CD8-positive, alpha-beta memory T cell (primary cell): ENCODE measurements around the gene ADGRG3. TPM values are rescaled to one million over a fixed set of nuclear protein-coding genes. Genes with fewer than 3 reads are reported as not detected.

Source experiments
- CTCF ChIA-PET: fragments of 350-600 bp; sonication (Branson Sonifier 250); formaldehyde crosslinking; loops from one replicate; lab custom pipeline; 2021; ENCODE audit warnings: antibody characterized with exemption; lab: Charles Lee
- POLR2A ChIA-PET: fragments of 350-600 bp; sonication (Branson Sonifier 250); formaldehyde crosslinking; loops from one replicate; lab custom pipeline; 2021; ENCODE audit warnings: antibody characterized with exemption; lab: Charles Lee
- DNase-seq, 5 donors: peaks; one replicate each; pipeline versions ENCODE4 v3.0.0 to v3.0.0-alpha.2; 2020 to 2022; ENCODE audit warnings: mixed read lengths in 1 of 5
- H3K27ac ChIP-seq: one replicate; pipeline ENCODE4 v1.7.0; 2013; ENCODE audit warnings: low read depth, mild to moderate bottlenecking, low read length, moderate library complexity
- H3K27me3 ChIP-seq: 2 replicates; pipeline ENCODE4 v1.7.0; 2013; ENCODE audit warnings: low read length, mild to moderate bottlenecking; ENCODE audit not compliant: insufficient read depth, poor library complexity, severe bottlenecking
- H3K36me3 ChIP-seq: 2 replicates; pipeline ENCODE4 v1.7.0; 2013; ENCODE audit warnings: mild to moderate bottlenecking, low read length, moderate library complexity; ENCODE audit not compliant: insufficient read depth
- H3K4me1 ChIP-seq: 2 replicates; pipeline ENCODE4 v1.7.0; 2013; ENCODE audit warnings: mild to moderate bottlenecking, low read length, moderate library complexity; ENCODE audit not compliant: insufficient read depth
- H3K4me3 ChIP-seq: 2 replicates; pipeline ENCODE4 v1.7.0; 2013; ENCODE audit warnings: mild to moderate bottlenecking, low read length
- H3K9me3 ChIP-seq: 2 replicates; pipeline ENCODE4 v1.7.0; 2013; ENCODE audit warnings: mild to moderate bottlenecking, low read length
- H3K27ac Mint-ChIP-seq, 8 donors: one replicate each; pipeline ENCODE4 v1.8.0; 2020 to 2021; ENCODE audit warnings: mixed read lengths in 8 of 8, mild to moderate bottlenecking in 6 of 8, inconsistent platforms in 3 of 8, moderate library complexity in 3 of 8
- H3K27me3 Mint-ChIP-seq, 2 donors: one replicate each; pipeline ENCODE4 v1.8.0; 2020 to 2021; ENCODE audit warnings: mixed read lengths in 2 of 2, mild to moderate bottlenecking in 1 of 2, moderate library complexity in 1 of 2
- H3K36me3 Mint-ChIP-seq, 3 donors: one replicate each; pipeline ENCODE4 v1.8.0; 2020 to 2021; ENCODE audit warnings: mixed read lengths in 3 of 3, inconsistent platforms in 1 of 3, mild to moderate bottlenecking in 1 of 3
- H3K4me1 Mint-ChIP-seq, 3 donors: one replicate each; pipeline ENCODE4 v1.8.0; 2020 to 2021; ENCODE audit warnings: mixed read lengths in 3 of 3, inconsistent platforms in 1 of 3, mild to moderate bottlenecking in 1 of 3
- H3K4me3 Mint-ChIP-seq, 7 donors: one replicate each; pipeline ENCODE4 v1.8.0; 2020 to 2021; ENCODE audit warnings: mixed read lengths in 7 of 7, mild to moderate bottlenecking in 6 of 7, moderate library complexity in 4 of 7, inconsistent platforms in 2 of 7
- H3K9me3 Mint-ChIP-seq, 5 donors: one replicate each; pipeline ENCODE4 v1.8.0; 2020 to 2022; ENCODE audit warnings: mixed read lengths in 5 of 5, mild to moderate bottlenecking in 3 of 5, moderate library complexity in 2 of 5, inconsistent platforms in 1 of 5
- polyA plus RNA-seq: library from polyadenylated mRNA; unstranded; fragments of 300-500 nt; fragmentation: Illumina TruSeq; gene quantifications from one replicate; pipeline ENCODE4 v1.2.3, GENCODE V29; 2021
- total RNA-seq, 2 experiments: library from RNA; stranded (reverse); gene quantifications; one replicate each; pipeline ENCODE4 v1.2.3, GENCODE V29; 2021

The ADGRG3 gene
- total and polyA plus RNA-seq, 3 experiments from 2014 or later: not detected

GRCh38 chr16:57658130-57658877 is 9.8 kb upstream of the ADGRG3 start:
- Histone ChIP-seq H3K36me3 (no peaks in the 10 kb centered on the region), H3K27ac (no peak overlapping the region), H3K4me1 (peaks cover 14% of the 10 kb centered on the region), H3K27me3 (no peaks in the 10 kb centered on the region), H3K9me3 (no peaks in the 10 kb centered on the region), H3K4me3 (no peak overlapping the region)
- ChIA-PET CTCF (interaction anchor here (1.2 kb wide), 1 partner anchor 9 kb away, joined by 4 read pairs; no protein-coding TSS in a partner anchor), POLR2A (no interaction called here)
- DNase-seq: no peak
- Mint-ChIP-seq H3K27ac (peak overlapping the region in 5 of 8 donors; percentile 53 to 94 (median 86)), H3K4me3 (peak overlapping the region in 1 of 7 donors; percentile 2), H3K9me3 (no peaks in the 10 kb centered on the region), H3K27me3 (no peaks in the 10 kb centered on the region), H3K4me1 (peaks cover 21% of the 10 kb centered on the region in 3 donors), H3K36me3 (peaks cover 0 to 3% (median 2%) of the 10 kb centered on the region in 3 donors)

GRCh38 chr16:57658878-57659674 is 9.0 kb upstream of the ADGRG3 start:
- H3K4me3 Mint-ChIP-seq: no peak overlapping the region

DNA sequence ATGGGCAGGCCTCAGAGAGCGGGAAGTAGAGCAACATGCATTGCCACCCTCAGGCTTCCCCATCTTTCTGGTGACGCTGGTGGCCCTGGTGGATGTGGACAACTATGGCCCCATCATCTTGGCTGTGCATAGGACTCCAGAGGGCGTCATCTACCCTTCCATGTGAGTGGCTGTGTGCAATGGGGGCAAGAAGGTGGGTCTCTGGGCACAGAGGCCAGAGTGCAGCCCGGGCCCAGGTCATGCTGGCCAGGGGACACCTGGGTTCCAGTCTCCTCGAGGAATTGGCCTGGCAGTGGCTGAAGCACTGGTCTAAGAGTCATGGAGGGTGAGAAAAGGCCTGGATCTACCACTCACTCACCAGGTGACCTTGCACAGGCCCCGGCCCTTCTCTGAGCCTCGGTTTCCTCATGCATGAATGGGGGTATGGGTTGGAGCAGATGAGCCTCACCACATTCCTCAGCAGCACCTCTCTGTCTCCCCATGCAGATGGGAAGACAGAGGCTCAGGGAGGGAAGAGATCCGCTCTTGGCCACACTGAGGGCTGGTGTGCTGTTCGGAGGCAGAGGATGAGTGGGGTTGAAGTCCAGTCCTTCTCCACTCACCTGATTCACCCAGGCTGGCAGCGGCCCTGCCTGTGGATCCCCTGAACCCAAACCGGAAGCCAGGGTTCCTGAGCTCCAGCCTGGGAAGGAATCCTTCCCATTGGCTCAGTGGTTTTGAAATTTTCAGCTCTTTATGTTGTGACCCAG is 7.2 kb upstream of the ADGRG3 start:
- H3K36me3 ChIP-seq: no peaks in the 10 kb centered on the region

More at GRCh38 chr16:57658878-57659674, 9.0 kb upstream of the ADGRG3 start:
- Mint-ChIP-seq H3K4me1 (peaks cover 17 to 21% (median 21%) of the 10 kb centered on the region in 3 donors), H3K9me3 (no peaks in the 10 kb centered on the region), H3K36me3 (peaks cover 0 to 3% (median 2%) of the 10 kb centered on the region in 3 donors), H3K27me3 (no peaks in the 10 kb centered on the region), H3K27ac (peak overlapping the region in 3 of 8 donors; percentile 43 to 63 (median 55))
- no peak for DNase-seq
- Histone ChIP-seq H3K27ac (no peak overlapping the region), H3K36me3 (no peaks in the 10 kb centered on the region), H3K4me1 (peaks cover 14% of the 10 kb centered on the region), H3K9me3 (no peaks in the 10 kb centered on the region), H3K27me3 (no peaks in the 10 kb centered on the region), H3K4me3 (no peak overlapping the region)
- CTCF ChIA-PET: no interaction called here
- POLR2A ChIA-PET: no interaction called here

DNA sequence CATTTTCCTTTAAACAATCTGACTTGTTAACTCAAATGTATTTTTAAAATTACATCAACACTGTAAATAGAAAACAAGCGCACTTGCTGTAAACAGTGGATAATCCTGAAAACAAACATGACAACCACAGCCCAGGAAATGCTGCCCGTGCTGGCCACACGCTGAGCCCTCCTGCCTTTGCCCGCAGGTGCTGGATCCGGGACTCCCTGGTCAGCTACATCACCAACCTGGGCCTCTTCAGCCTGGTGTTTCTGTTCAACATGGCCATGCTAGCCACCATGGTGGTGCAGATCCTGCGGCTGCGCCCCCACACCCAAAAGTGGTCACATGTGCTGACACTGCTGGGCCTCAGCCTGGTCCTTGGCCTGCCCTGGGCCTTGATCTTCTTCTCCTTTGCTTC is 6.6 kb upstream of the ADGRG3 start:
- H3K4me1 ChIP-seq: no peaks in the 10 kb centered on the region
- Mint-ChIP-seq H3K36me3 (peaks cover 0 to 5% (median 5%) of the 10 kb centered on the region in 3 donors), H3K4me3 (peak overlapping the region in 1 of 7 donors; percentile 37), H3K9me3 (no peaks in the 10 kb centered on the region), H3K27ac (peak overlapping the region in 3 of 8 donors; percentile 59 to 87 (median 60)), H3K4me1 (peaks cover 5 to 17% (median 6%) of the 10 kb centered on the region in 3 donors), H3K27me3 (no peaks in the 10 kb centered on the region)
- H3K4me3 ChIP-seq: no peak overlapping the region
- CTCF ChIA-PET: interaction anchor here (1.4 kb wide), 1 partner anchor 85 kb away, joined by 6 read pairs; no protein-coding TSS in a partner anchor
- H3K27ac ChIP-seq: no peak overlapping the region
- no peaks in the 10 kb centered on the region for H3K27me3 ChIP-seq
- POLR2A ChIA-PET: no interaction called here
- H3K9me3 ChIP-seq: no peaks in the 10 kb centered on the region
- H3K36me3 ChIP-seq: no peaks in the 10 kb centered on the region
- DNase-seq: no peak

More for the DNA sequence above, 7.2 kb upstream of the ADGRG3 start:
- Mint-ChIP-seq H3K27ac (no peak overlapping the region), H3K9me3 (no peaks in the 10 kb centered on the region), H3K4me1 (peaks cover 11 to 23% (median 12%) of the 10 kb centered on the region in 3 donors), H3K36me3 (peaks cover 0 to 5% (median 5%) of the 10 kb centered on the region in 3 donors), H3K27me3 (no peaks in the 10 kb centered on the region), H3K4me3 (no peak overlapping the region)
- no peak overlapping the region for H3K4me3 ChIP-seq
- H3K27ac ChIP-seq: no peak overlapping the region
- H3K27me3 ChIP-seq: no peaks in the 10 kb centered on the region
- no peaks in the 10 kb centered on the region for H3K9me3 ChIP-seq
- DNase-seq: no peak
- CTCF ChIA-PET: no interaction called here
- peaks cover 5% of the 10 kb centered on the region for H3K4me1 ChIP-seq
- POLR2A ChIA-PET: no interaction called here

- H3K27ac Mint-ChIP-seq: peak overlapping the region in 4 of 8 donors; percentile 63 to 87 (median 80)
Measured at GRCh38 chr16:57661936-57662906, 5.9 kb upstream of the ADGRG3 start.

DNA sequence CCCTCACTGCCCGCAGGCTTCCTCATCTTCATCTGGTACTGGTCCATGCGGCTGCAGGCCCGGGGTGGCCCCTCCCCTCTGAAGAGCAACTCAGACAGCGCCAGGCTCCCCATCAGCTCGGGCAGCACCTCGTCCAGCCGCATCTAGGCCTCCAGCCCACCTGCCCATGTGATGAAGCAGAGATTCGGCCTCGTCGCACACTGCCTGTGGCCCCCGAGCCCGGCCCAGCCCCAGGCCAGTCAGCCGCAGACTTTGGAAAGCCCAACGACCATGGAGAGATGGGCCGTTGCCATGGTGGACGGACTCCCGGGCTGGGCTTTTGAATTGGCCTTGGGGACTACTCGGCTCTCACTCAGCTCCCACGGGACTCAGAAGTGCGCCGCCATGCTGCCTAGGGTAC is 4.7 kb upstream of the ADGRG3 start:
- Mint-ChIP-seq H3K36me3 (peaks cover 0 to 5% (median 3%) of the 10 kb centered on the region in 3 donors), H3K4me1 (peaks cover 0 to 8% (median under 1%) of the 10 kb centered on the region in 3 donors), H3K9me3 (no peaks in the 10 kb centered on the region), H3K4me3 (no peak overlapping the region), H3K27me3 (no peaks in the 10 kb centered on the region), H3K27ac (no peak overlapping the region)
- CTCF ChIA-PET: interaction anchor here (1.1 kb wide), 1 partner anchor 14 kb away, joined by 3 read pairs; no protein-coding TSS in a partner anchor
- no peak for DNase-seq
- POLR2A ChIA-PET: no interaction called here
- no peak overlapping the region for H3K27ac ChIP-seq
- H3K4me3 ChIP-seq: no peak overlapping the region
- H3K27me3 ChIP-seq: no peaks in the 10 kb centered on the region
- H3K9me3 ChIP-seq: no peaks in the 10 kb centered on the region
- H3K4me1 ChIP-seq: no peaks in the 10 kb centered on the region
- H3K36me3 ChIP-seq: no peaks in the 10 kb centered on the region

More at GRCh38 chr16:57661936-57662906, 5.9 kb upstream of the ADGRG3 start:
- Mint-ChIP-seq H3K9me3 (no peaks in the 10 kb centered on the region), H3K4me1 (peaks cover 0 to 13% (median 4%) of the 10 kb centered on the region in 3 donors), H3K36me3 (peaks cover 0 to 5% (median 5%) of the 10 kb centered on the region in 3 donors), H3K4me3 (no peak overlapping the region), H3K27me3 (no peaks in the 10 kb centered on the region)
- CTCF ChIA-PET: interaction anchor here (1.1 to 1.4 kb wide), 3 partner anchors 13 to 86 kb away, joined by 3 to 6 read pairs (median 3); no protein-coding TSS in a partner anchor
- no peaks in the 10 kb centered on the region for H3K4me1 ChIP-seq
- H3K27ac ChIP-seq: no peak overlapping the region
- H3K4me3 ChIP-seq: no peak overlapping the region
- no peaks in the 10 kb centered on the region for H3K9me3 ChIP-seq
- POLR2A ChIA-PET: no interaction called here
- H3K36me3 ChIP-seq: no peaks in the 10 kb centered on the region
- H3K27me3 ChIP-seq: no peaks in the 10 kb centered on the region
- DNase-seq: no peak
